H9 (cell line): ENCODE results near the gene SNTG2. TPM values are rescaled to one million over a fixed set of nuclear protein-coding genes. Genes with fewer than 3 reads are reported as not detected.

Experiments
- DNase-seq: peaks from one replicate; pipeline ENCODE4 v3.0.0-alpha.2; 2017
- H2AFZ ChIP-seq: one replicate; pipeline ENCODE4 v1.6.1; 2013; ENCODE audit warnings: mild to moderate bottlenecking, low read length, control low read depth, moderate library complexity
- H2AK5ac ChIP-seq: 2 replicates; pipeline ENCODE4 v1.6.1; 2013; ENCODE audit warnings: low read length, control low read depth, mixed read lengths; ENCODE audit not compliant: insufficient read length
- H2BK120ac ChIP-seq: one replicate; pipeline ENCODE4 v1.6.1; 2013; ENCODE audit warnings: low read depth, mild to moderate bottlenecking, low read length, control low read depth, inconsistent platforms; ENCODE audit not compliant: poor library complexity, severe bottlenecking
- H2BK12ac ChIP-seq: 2 replicates; pipeline ENCODE4 v1.6.1; 2013; ENCODE audit warnings: low read length, control low read depth, mixed read lengths, low read depth; ENCODE audit not compliant: insufficient read length
- H2BK15ac ChIP-seq: 2 replicates; pipeline ENCODE4 v1.6.1; 2013; ENCODE audit warnings: low read depth, low read length, control low read depth
- H2BK20ac ChIP-seq: one replicate; pipeline ENCODE4 v1.6.1; 2013; ENCODE audit warnings: low read depth, mild to moderate bottlenecking, low read length, control low read depth, inconsistent platforms; ENCODE audit not compliant: poor library complexity, severe bottlenecking
- H2BK5ac ChIP-seq: 2 replicates; pipeline ENCODE4 v1.6.1; 2013; ENCODE audit warnings: low read length, control low read depth, mixed read lengths; ENCODE audit not compliant: insufficient read length
- H3K14ac ChIP-seq: 2 replicates; pipeline ENCODE4 v1.6.1; 2013; ENCODE audit warnings: low read length, control low read depth; ENCODE audit not compliant: insufficient read depth
- H3K18ac ChIP-seq: 2 replicates; pipeline ENCODE4 v1.6.1; 2013; ENCODE audit warnings: low read depth, mild to moderate bottlenecking, mixed read lengths, low read length, control low read depth; ENCODE audit not compliant: insufficient read length
- H3K23ac ChIP-seq: 2 replicates; pipeline ENCODE4 v1.6.1; 2013; ENCODE audit warnings: low read length, control low read depth, mixed read lengths, low read depth; ENCODE audit not compliant: insufficient read length
- H3K23me2 ChIP-seq: 2 replicates; pipeline ENCODE4 v1.6.1; 2013; ENCODE audit warnings: low read depth, mild to moderate bottlenecking, mixed read lengths, low read length, control low read depth; ENCODE audit not compliant: insufficient read length, poor library complexity, severe bottlenecking
- H3K27ac ChIP-seq: 2 replicates; pipeline ENCODE4 v1.5.1; 2013; ENCODE audit warnings: low read length, control low read depth, mixed read lengths, low read depth; ENCODE audit not compliant: insufficient read length
- H3K27me3 ChIP-seq: 2 replicates; pipeline ENCODE4 v1.6.1; 2013; ENCODE audit warnings: low read length, control low read depth, inconsistent platforms; ENCODE audit not compliant: insufficient read depth
- H3K4ac ChIP-seq: 2 replicates; pipeline ENCODE4 v1.6.1; 2013; ENCODE audit warnings: low read depth, mild to moderate bottlenecking, control low read depth, inconsistent platforms, low read length, moderate library complexity
- H3K4me1 ChIP-seq: 2 replicates; pipeline ENCODE4 v1.6.1; 2013; ENCODE audit warnings: low read length, control low read depth, inconsistent platforms; ENCODE audit not compliant: insufficient read depth
- H3K4me2 ChIP-seq: 2 replicates; pipeline ENCODE4 v1.6.1; 2013; ENCODE audit warnings: low read length, control low read depth, mixed read lengths; ENCODE audit not compliant: insufficient read length, insufficient read depth
- H3K56ac ChIP-seq: 2 replicates; pipeline ENCODE4 v1.6.1; 2013; ENCODE audit warnings: low read depth, mild to moderate bottlenecking, mixed read lengths, low read length, control low read depth; ENCODE audit not compliant: insufficient read length
- H3K79me1 ChIP-seq: 2 replicates; pipeline ENCODE4 v1.6.1; 2013; ENCODE audit warnings: low read depth, mild to moderate bottlenecking, moderate library complexity, low read length, control low read depth, inconsistent platforms; ENCODE audit not compliant: insufficient read depth, poor library complexity, severe bottlenecking
- H3K79me2 ChIP-seq: 2 replicates; pipeline ENCODE4 v1.6.1; 2013; ENCODE audit warnings: low read length, control low read depth, inconsistent platforms; ENCODE audit not compliant: insufficient read depth
- H3K9ac ChIP-seq: 2 replicates; pipeline ENCODE4 v1.6.1; 2013; ENCODE audit warnings: low read length, control low read depth, mixed read lengths; ENCODE audit not compliant: insufficient read length; ENCODE audit errors: extremely low read depth
- H3K9me3 ChIP-seq: one replicate; pipeline ENCODE4 v1.6.1; 2013; ENCODE audit warnings: low read depth, low read length, inconsistent platforms; ENCODE audit not compliant: control insufficient read depth
- H3T11ph ChIP-seq: one replicate; pipeline ENCODE4 v1.6.1; 2013; ENCODE audit warnings: mild to moderate bottlenecking, low read length, control low read depth, inconsistent platforms
- H4K20me1 ChIP-seq: one replicate; pipeline ENCODE4 v1.6.1; 2013; ENCODE audit not compliant: control insufficient read depth, insufficient read length, insufficient read depth
- H4K5ac ChIP-seq: 2 replicates; pipeline ENCODE4 v1.6.1; 2013; ENCODE audit warnings: low read depth, mild to moderate bottlenecking, mixed read lengths, low read length, control low read depth; ENCODE audit not compliant: insufficient read length
- H4K8ac ChIP-seq: replicated peaks from 2 replicates; pipeline ENCODE4 v1.6.1; 2013; ENCODE audit warnings: low read length, control low read depth, mixed read lengths, low read depth; ENCODE audit not compliant: insufficient read length
- H4K91ac ChIP-seq: 2 replicates; pipeline ENCODE4 v1.6.1; 2013; ENCODE audit warnings: low read depth, mild to moderate bottlenecking, moderate library complexity, mixed read lengths, low read length, control low read depth; ENCODE audit not compliant: insufficient read length
- H3K27ac Mint-ChIP-seq, 3 experiments: 2 replicates in 2 of 3; 3 replicates in 1 of 3; pipeline ENCODE4 v1.8.0; 2020 to 2021; ENCODE audit warnings: mixed read lengths in 3 of 3, mild to moderate bottlenecking in 1 of 3, moderate library complexity in 1 of 3
- H3K27me3 Mint-ChIP-seq: 2 replicates; pipeline ENCODE4 v1.8.0; 2021; ENCODE audit warnings: low read depth, mild to moderate bottlenecking, moderate library complexity, mixed read lengths
- H3K36me3 Mint-ChIP-seq, 3 experiments: 2 replicates in 2 of 3; 3 replicates in 1 of 3; pipeline ENCODE4 v1.8.0; 2020 to 2021; ENCODE audit warnings: low read depth in 3 of 3, mixed read lengths in 3 of 3; ENCODE audit not compliant: insufficient read depth in 1 of 3
- H3K4me1 Mint-ChIP-seq, 2 experiments: 2 replicates each; pipeline ENCODE4 v1.8.0; 2020; ENCODE audit warnings: mixed read lengths in 2 of 2
- H3K4me3 Mint-ChIP-seq, 2 experiments: 2 replicates in 1 of 2; 3 replicates in 1 of 2; pipeline ENCODE4 v1.8.0; 2020 to 2021; ENCODE audit warnings: mild to moderate bottlenecking in 2 of 2, mixed read lengths in 2 of 2, moderate library complexity in 1 of 2
- H3K9me3 Mint-ChIP-seq, 2 experiments: 2 replicates in 1 of 2; 3 replicates in 1 of 2; pipeline ENCODE4 v1.8.0; 2020; ENCODE audit warnings: mild to moderate bottlenecking in 2 of 2, mixed read lengths in 2 of 2, moderate library complexity in 1 of 2
- WGBS: extraction: QIAGEN DNeasy Blood & Tissue Kit; methylation state at CpG from one replicate; pipeline ENCODE4 v1.1.7; 2013; ENCODE audit warnings: missing lambda C conversion rate, low lambda C conversion rate, mixed read lengths; ENCODE audit not compliant: insufficient read length; ENCODE audit errors: extremely low coverage; 5-methylcytosine and 5-hydroxymethylcytosine counted together
- total RNA-seq: library from RNA; stranded (reverse); gene quantifications from 2 replicates; pipeline ENCODE4 v1.2.1, GENCODE V29; 2021
- TF ChIP-seq, protein P1 (sequence below): fragments of 200-600 bp; sonication (generic); conservative IDR thresholded peaks from 3 replicates; pipeline ENCODE4 v1.8.0; 2021; ENCODE audit warnings: antibody characterized with exemption, mild to moderate bottlenecking

SNTG2 gene
- total RNA-seq, 1 experiment from 2014 or later, result 13.2 TPM

DNA sequence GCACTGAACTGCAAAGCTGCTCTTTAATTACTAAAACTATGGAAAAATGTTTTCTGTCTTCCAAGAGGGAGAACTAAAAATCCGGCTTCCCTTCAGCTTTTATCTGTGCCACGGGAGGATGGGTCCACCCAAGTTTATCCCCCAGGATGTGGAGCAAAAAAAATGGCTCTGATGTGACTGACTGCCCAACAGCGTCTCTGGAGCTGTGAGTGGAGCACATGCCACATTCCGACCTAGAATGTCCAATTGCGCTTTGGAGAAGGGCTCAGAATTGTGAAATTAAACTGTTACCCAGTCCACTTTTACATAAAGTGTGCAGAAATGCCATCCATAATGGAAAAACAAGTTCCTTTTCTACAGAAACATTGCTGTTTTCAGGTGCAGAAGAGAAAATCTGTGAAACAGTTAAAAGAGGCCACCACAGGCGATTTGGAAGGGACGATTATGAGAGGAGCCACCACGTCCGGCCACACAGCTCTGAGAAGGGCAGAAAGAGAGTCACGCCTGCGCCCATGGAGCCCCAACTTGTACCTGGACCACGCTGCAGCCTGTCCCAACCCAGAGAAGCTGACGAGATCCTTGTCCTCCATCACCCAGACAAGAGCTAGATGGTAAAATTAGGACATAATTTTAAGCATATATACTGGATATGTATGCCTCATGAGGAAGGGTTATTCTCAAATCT, 362.7 kb downstream of the SNTG2 start:
- WGBS, result no CpG with 5 or more reads among the region's 13 CpGs
- Histone ChIP-seq H4K91ac (no peak overlapping the region), H2BK120ac (no peak overlapping the region), H2AK5ac (no peak overlapping the region), H4K8ac (no peak overlapping the region), H2BK5ac (no peak overlapping the region), H3K79me1 (no peaks in the 10 kb centered on the region), H3K56ac (no peak overlapping the region), H3K23me2 (no peaks in the 10 kb centered on the region), H3K18ac (no peak overlapping the region), H3K14ac (no peak overlapping the region), H2AFZ (no peak overlapping the region), H2BK12ac (no peak overlapping the region), H4K20me1 (no peaks in the 10 kb centered on the region), H3K27me3 (no peaks in the 10 kb centered on the region), H3K4me2 (no peak overlapping the region), H3K79me2 (no peaks in the 10 kb centered on the region), H3K27ac (no peak overlapping the region), H3T11ph (no peak overlapping the region), H2BK15ac (no peak overlapping the region), H2BK20ac (no peak overlapping the region), H3K9ac (no peak overlapping the region), H4K5ac (no peak overlapping the region), H3K4ac (no peak overlapping the region), H3K4me1 (peaks cover 3% of the 10 kb centered on the region; the same call in 1 of the 2 replicates), H3K23ac (no peak overlapping the region), H3K9me3 (no peaks in the 10 kb centered on the region)
- Mint-ChIP-seq H3K36me3 (peaks cover 9 to 13% (median 10%) of the 10 kb centered on the region in 3 experiments), H3K9me3 (peaks cover 3 to 8% of the 10 kb centered on the region in 2 experiments; a peak in 3 of 5 replicates), H3K27ac (no peak overlapping the region), H3K4me1 (peaks cover 10 to 16% of the 10 kb centered on the region in 2 experiments), H3K27me3 (no peaks in the 10 kb centered on the region; the same call in 1 of the 2 replicates), H3K4me3 (no peak overlapping the region)
- TF ChIP-seq, protein P1, sequence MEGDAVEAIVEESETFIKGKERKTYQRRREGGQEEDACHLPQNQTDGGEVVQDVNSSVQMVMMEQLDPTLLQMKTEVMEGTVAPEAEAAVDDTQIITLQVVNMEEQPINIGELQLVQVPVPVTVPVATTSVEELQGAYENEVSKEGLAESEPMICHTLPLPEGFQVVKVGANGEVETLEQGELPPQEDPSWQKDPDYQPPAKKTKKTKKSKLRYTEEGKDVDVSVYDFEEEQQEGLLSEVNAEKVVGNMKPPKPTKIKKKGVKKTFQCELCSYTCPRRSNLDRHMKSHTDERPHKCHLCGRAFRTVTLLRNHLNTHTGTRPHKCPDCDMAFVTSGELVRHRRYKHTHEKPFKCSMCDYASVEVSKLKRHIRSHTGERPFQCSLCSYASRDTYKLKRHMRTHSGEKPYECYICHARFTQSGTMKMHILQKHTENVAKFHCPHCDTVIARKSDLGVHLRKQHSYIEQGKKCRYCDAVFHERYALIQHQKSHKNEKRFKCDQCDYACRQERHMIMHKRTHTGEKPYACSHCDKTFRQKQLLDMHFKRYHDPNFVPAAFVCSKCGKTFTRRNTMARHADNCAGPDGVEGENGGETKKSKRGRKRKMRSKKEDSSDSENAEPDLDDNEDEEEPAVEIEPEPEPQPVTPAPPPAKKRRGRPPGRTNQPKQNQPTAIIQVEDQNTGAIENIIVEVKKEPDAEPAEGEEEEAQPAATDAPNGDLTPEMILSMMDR, result no peak
- DNase-seq, result no peak
